GM23338 (cell line): ENCODE measurements around the gene AP3S1. TPM values are rescaled to one million over a fixed set of nuclear protein-coding genes. Genes with fewer than 3 reads are reported as not detected.

Experiments
- ATAC-seq: fragments of 200-7000 bp; cut with Tn5 transposase; 3 replicates; pipeline ENCODE4 v1.9.1; 2020
- DNase-seq: peaks from one replicate; pipeline ENCODE4 v3.0.0-alpha.2; 2015; ENCODE audit warnings: low spot score
- H2AFZ ChIP-seq: fragments of 200-600 bp; sonication (generic); 2 replicates; pipeline ENCODE4 v1.8.0; 2016; ENCODE audit warnings: antibody characterized with exemption, mild to moderate bottlenecking, moderate library complexity
- H3F3A ChIP-seq: fragments of 200-600 bp; sonication (generic); replicated peaks from 2 replicates; pipeline ENCODE4 v1.8.0; 2017; ENCODE audit warnings: antibody characterized with exemption, mixed run types, low read depth
- H3K27ac ChIP-seq: fragments of 200-600 bp; sonication (generic); 2 replicates; pipeline ENCODE4 v1.6.1; 2016; ENCODE audit warnings: low read depth
- H3K27me3 ChIP-seq: fragments of 200-600 bp; sonication (generic); 2 replicates; pipeline ENCODE4 v1.8.0; 2016; ENCODE audit warnings: mild to moderate bottlenecking, mixed run types, moderate library complexity; ENCODE audit not compliant: insufficient read depth
- H3K36me3 ChIP-seq: fragments of 200-600 bp; sonication (generic); 2 replicates; pipeline ENCODE4 v1.8.0; 2016; ENCODE audit warnings: mild to moderate bottlenecking; ENCODE audit not compliant: insufficient read depth
- H3K4me1 ChIP-seq: fragments of 200-600 bp; sonication (generic); 2 replicates; pipeline ENCODE4 v1.8.0; 2016; ENCODE audit warnings: mild to moderate bottlenecking, moderate library complexity; ENCODE audit not compliant: insufficient read depth
- H3K4me2 ChIP-seq: fragments of 200-600 bp; sonication (generic); 2 replicates; pipeline ENCODE4 v1.7.1; 2017; ENCODE audit warnings: mixed run types
- H3K4me3 ChIP-seq: fragments of 200-600 bp; sonication (generic); 2 replicates; pipeline ENCODE4 v1.6.1; 2016; ENCODE audit warnings: mixed run types
- H3K79me2 ChIP-seq: fragments of 200-600 bp; sonication (generic); replicated peaks from 2 replicates; pipeline ENCODE4 v1.8.0; 2017; ENCODE audit warnings: mild to moderate bottlenecking; ENCODE audit not compliant: insufficient read depth
- H3K9me2 ChIP-seq: fragments of 200-600 bp; sonication (generic); 2 replicates; pipeline ENCODE4 v1.8.0; 2017; ENCODE audit not compliant: insufficient read depth
- H4K20me1 ChIP-seq: fragments of 200-600 bp; sonication (generic); replicated peaks from 2 replicates; pipeline ENCODE4 v1.8.0; 2017; ENCODE audit warnings: mild to moderate bottlenecking; ENCODE audit not compliant: insufficient read depth
- H3K27ac Mint-ChIP-seq: 2 replicates; pipeline ENCODE4 v1.8.0; 2020; ENCODE audit warnings: inconsistent platforms, mild to moderate bottlenecking, moderate library complexity, mixed read lengths
- H3K27me3 Mint-ChIP-seq: 3 replicates; pipeline ENCODE4 v1.8.0; 2022; ENCODE audit warnings: low read depth, mild to moderate bottlenecking, moderate library complexity, mixed read lengths, inconsistent platforms; ENCODE audit not compliant: insufficient read depth, poor library complexity
- H3K36me3 Mint-ChIP-seq: 3 replicates; pipeline ENCODE4 v1.8.0; 2021; ENCODE audit warnings: low read depth, mild to moderate bottlenecking, inconsistent platforms, moderate library complexity, mixed read lengths
- H3K4me1 Mint-ChIP-seq: 3 replicates; pipeline ENCODE4 v1.8.0; 2020; ENCODE audit warnings: mild to moderate bottlenecking, inconsistent platforms, mixed read lengths
- H3K4me3 Mint-ChIP-seq: 3 replicates; pipeline ENCODE4 v1.8.0; 2021; ENCODE audit warnings: moderate library complexity, mild to moderate bottlenecking, inconsistent platforms, mixed read lengths
- H3K9me3 Mint-ChIP-seq: 3 replicates; pipeline ENCODE4 v1.8.0; 2020; ENCODE audit warnings: moderate library complexity, mild to moderate bottlenecking, inconsistent platforms, mixed read lengths
- CREB1 ChIP-seq: fragments of 250-450 bp; sonication (Bioruptor Pico); IDR thresholded peaks from 2 replicates; pipeline ENCODE4 v1.5.0; 2020; ENCODE audit warnings: low read depth, mild to moderate bottlenecking, moderate library complexity
- CTCF ChIP-seq, 2 experiments: fragments of 200-600 bp in 1 of 2; sonication (generic) in 1 of 2; conservative IDR thresholded peaks; 2 replicates each; pipeline versions ENCODE4 v1.5.1 to v1.6.1; 2016 to 2017; ENCODE audit warnings: antibody characterized with exemption in 2 of 2, low read depth in 2 of 2, mild to moderate bottlenecking in 2 of 2, moderate library complexity in 1 of 2
- ETS1 ChIP-seq: IDR thresholded peaks from 2 replicates; pipeline ENCODE4 v1.6.1; 2016; ENCODE audit warnings: antibody characterized with exemption
- EZH2 ChIP-seq: fragments of 200-600 bp; sonication (generic); IDR thresholded peaks from one replicate; pipeline ENCODE4 v1.8.0; 2017; ENCODE audit warnings: antibody characterized with exemption, mild to moderate bottlenecking, low read depth; ENCODE audit not compliant: unreplicated experiment
- EZH2phosphoT487 ChIP-seq: fragments of 200-600 bp; sonication (generic); IDR thresholded peaks from one replicate; pipeline ENCODE4 v1.8.1; 2018; ENCODE audit warnings: antibody characterized with exemption; ENCODE audit not compliant: unreplicated experiment
- JUNB ChIP-seq: IDR thresholded peaks from one replicate; pipeline ENCODE4 v1.6.1; 2016; ENCODE audit warnings: antibody characterized with exemption; ENCODE audit not compliant: unreplicated experiment
- NANOG ChIP-seq: IDR thresholded peaks from 2 replicates; pipeline ENCODE4 v1.6.1; 2016; ENCODE audit warnings: antibody characterized with exemption, borderline replicate concordance
- POLR2AphosphoS5 ChIP-seq: IDR thresholded peaks from 2 replicates; pipeline ENCODE4 v1.6.1; 2016; ENCODE audit warnings: antibody characterized with exemption, low read depth
- REST ChIP-seq: IDR thresholded peaks from one replicate; pipeline ENCODE4 v1.6.1; 2018; ENCODE audit warnings: antibody characterized with exemption; ENCODE audit not compliant: unreplicated experiment
- STAT1 ChIP-seq: IDR thresholded peaks from one replicate; pipeline ENCODE4 v1.6.1; 2016; ENCODE audit warnings: antibody characterized with exemption; ENCODE audit not compliant: unreplicated experiment
- ZNF114 ChIP-seq: fragments of 250-450 bp; sonication (Bioruptor Pico); IDR thresholded peaks from 2 replicates; pipeline ENCODE4 v1.5.0; 2020; ENCODE audit warnings: mild to moderate bottlenecking, moderate library complexity
- ZNF331 ChIP-seq: fragments of 250-450 bp; sonication (Bioruptor Pico); IDR thresholded peaks from 2 replicates; pipeline ENCODE4 v1.5.0; 2020; ENCODE audit warnings: low read depth, mild to moderate bottlenecking, moderate library complexity
- ZNF462 ChIP-seq: fragments of 250-450 bp; sonication (Bioruptor Pico); IDR thresholded peaks from 2 replicates; pipeline ENCODE4 v1.5.0; 2020; ENCODE audit warnings: mild to moderate bottlenecking, moderate library complexity
- polyA plus RNA-seq: library from polyadenylated mRNA; unstranded; fragments of >200 nt; fragmentation: Nextera tagmentation; extraction: Ambion mirVana; gene quantifications from 2 replicates; pipeline ENCODE4 v1.2.1, GENCODE V29; 2016
- total RNA-seq: library from RNA; depleted of rRNA; stranded (reverse); fragments of >200 nt; shearing (Covaris generic); gene quantifications from 2 replicates; pipeline ENCODE4 v1.2.3, GENCODE V29; 2014

AP3S1 gene
- total and polyA plus RNA-seq, 2 experiments from 2014 or later = 143 to 232 TPM

- DNase-seq (no peak), ATAC-seq (no peak)
- Histone ChIP-seq H3F3A (no peaks in the 10 kb centered on the region), H3K4me1 (no peaks in the 10 kb centered on the region), H3K4me3 (no peak overlapping the region), H4K20me1 (no peaks in the 10 kb centered on the region), H3K9me2 (no peaks in the 10 kb centered on the region), H2AFZ (no peak overlapping the region), H3K27me3 (no peaks in the 10 kb centered on the region), H3K4me2 (no peak overlapping the region), H3K79me2 (no peaks in the 10 kb centered on the region), H3K27ac (no peak overlapping the region), H3K36me3 (no peaks in the 10 kb centered on the region; the same call in 1 of the 2 replicates)
- Mint-ChIP-seq H3K27ac (no peak overlapping the region; the same call in 1 of the 2 replicates), H3K4me3 (no peak overlapping the region), H3K4me1 (no peaks in the 10 kb centered on the region), H3K9me3 (no peaks in the 10 kb centered on the region), H3K27me3 (no peaks in the 10 kb centered on the region), H3K36me3 (no peaks in the 10 kb centered on the region)
- TF ChIP-seq ETS1 = no peak
- TF ChIP-seq ZNF331 (CRISPR knock-in tag) = no peak
- TF ChIP-seq ZNF462 = no peak
- TF ChIP-seq STAT1 = no peak
- no peak for TF ChIP-seq NANOG
- TF ChIP-seq POLR2AphosphoS5 = no peak
- TF ChIP-seq EZH2phosphoT487 = no peak
- no peak for TF ChIP-seq ZNF114 (CRISPR knock-in tag)
- no peak for TF ChIP-seq CTCF (conservative IDR thresholded peaks at IDR 0.05; ENCODE audit: low read depth in 2 of 2)
- TF ChIP-seq EZH2 = no peak
- no peak for TF ChIP-seq CREB1
- TF ChIP-seq REST = no peak
- no peak for TF ChIP-seq JUNB
Observed at GRCh38 chr5:115898656-115899055, 56.9 kb downstream of the AP3S1 start.
